Right ventricle myocardium superior (tissue), 1 donor: ENCODE measurements around the gene TDRD9. TPM values are rescaled to one million over a fixed set of nuclear protein-coding genes. Genes with fewer than 3 reads are reported as not detected.
"Not testable (repeated sequence)": the region's sequence is repeated elsewhere in the genome, so short reads cannot be mapped to it uniquely, and the experiment has no call there.

Experiments used
- ATAC-seq: fragments of 200-7000 bp; cut with Tn5 transposase; one replicate; pipeline ENCODE4 v1.9.1; 2020; ENCODE audit warnings: mild to moderate bottlenecking; ENCODE audit not compliant: poor library complexity
- DNase-seq: peaks from one replicate; pipeline ENCODE4 v3.0.0-alpha.2; 2020
- intact Hi-C: fragments of 100-400 bp; cut with DNase I; formaldehyde crosslinking; loops from one replicate; pipeline ENCODE4 v1.11.2; 2022
- total RNA-seq: library from RNA; stranded (reverse); fragmentation: NEBNext Ultra II Directional; extraction: Animal tissue kit (Norgen Biotek cat#: 25700); gene quantifications from one replicate; pipeline ENCODE4 v1.2.1, GENCODE V29; 2021
- donor health status: DM: no; HTN: yes; CAD: no; lungs with severe emphysema.

The TDRD9 gene
- total RNA-seq, 1 donor from 2014 or later, result 2.7 TPM

DNA sequence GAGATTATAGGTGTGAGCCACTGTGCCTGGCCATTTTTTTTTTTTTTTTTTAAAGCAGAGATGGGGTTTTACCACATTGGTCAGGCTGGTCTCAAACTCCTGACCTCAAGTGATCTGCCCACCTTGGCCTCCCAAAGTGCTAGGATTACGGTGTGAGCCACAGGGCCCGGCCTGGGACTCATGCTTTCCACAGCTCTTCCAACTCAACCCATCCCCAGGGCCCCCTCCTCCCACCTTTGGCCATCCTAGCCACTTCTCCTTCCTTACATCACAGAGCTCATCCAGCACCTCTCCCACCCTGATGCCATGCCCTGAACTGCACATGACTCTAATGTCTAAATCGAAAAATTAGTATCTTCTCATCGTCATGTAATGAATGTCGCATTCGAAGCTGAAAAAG, 12.6 kb upstream of the TDRD9 start:
- DNase-seq (no peak), ATAC-seq (no peak)
- intact Hi-C loops, result loop anchor here (10.0 kb wide), 1 partner anchor 351 kb away; the partner anchor contains the start of genes BAG5 and COA8

- no peak for DNase-seq
- no peak for ATAC-seq
- intact Hi-C loops, result loop anchor here (10.0 kb wide), 1 partner anchor 352 kb away; the partner anchor contains the start of genes BAG5 and COA8
These were observed 11.5 kb upstream of the TDRD9 start for GRCh38 chr14:103916636-103917262.

GRCh38 chr14:103920981-103921854, 7.0 kb upstream of the TDRD9 start:
- DNase-seq (peak; percentile 94), ATAC-seq (peak; percentile 96)
- intact Hi-C loops, result no loop called here

DNA sequence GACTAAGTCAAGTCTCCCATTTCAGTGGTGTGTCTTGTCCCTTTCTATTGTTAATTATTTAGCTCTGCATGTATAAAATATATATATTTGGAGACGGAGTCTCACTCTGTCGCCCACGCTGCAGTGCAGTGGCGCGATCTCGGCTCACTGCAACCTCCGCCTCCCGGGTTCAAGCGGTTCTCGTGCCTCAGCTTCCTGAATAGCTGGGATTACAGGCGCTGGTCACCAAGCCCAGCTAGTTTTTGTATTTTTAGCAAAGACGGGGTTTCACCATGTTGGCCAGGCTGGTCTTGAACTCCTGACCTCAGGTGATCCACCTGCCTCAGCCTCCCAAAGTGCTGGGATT, 6.4 kb upstream of the TDRD9 start:
- DNase-seq, ATAC-seq, intact Hi-C loops: not testable (repeated sequence)

- ATAC-seq (peak; percentile 62), DNase-seq (peak; percentile 69)
- intact Hi-C loops, result no loop called here
These were observed 4.4 kb upstream of the TDRD9 start for GRCh38 chr14:103923863-103924262.

- ATAC-seq (no peak), DNase-seq (no peak)
- intact Hi-C loops, result no loop called here
These were observed 2.9 kb upstream of the TDRD9 start for GRCh38 chr14:103925316-103925715.

DNA sequence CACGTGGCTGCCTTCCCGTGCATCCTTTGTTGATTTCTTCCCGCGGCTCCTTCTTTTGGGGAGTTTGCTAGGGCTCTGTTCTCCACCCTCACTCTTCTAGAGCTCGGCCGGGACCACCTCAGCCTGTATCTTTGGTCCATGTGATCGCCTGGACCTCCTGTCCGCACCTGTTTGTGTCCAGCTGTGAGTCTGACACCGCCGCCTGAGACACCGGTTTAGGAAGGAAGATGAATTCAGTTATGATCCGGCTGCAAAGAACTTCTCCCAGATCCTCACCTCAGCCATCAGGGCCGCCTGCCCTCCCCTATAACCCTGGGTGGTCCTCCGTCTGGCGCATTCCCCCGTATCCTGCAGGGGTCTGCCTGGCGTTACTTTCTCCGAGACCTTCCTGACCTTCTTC, 690 bp upstream of the TDRD9 start:
- DNase-seq (no peak), ATAC-seq (no peak)
- intact Hi-C loops, result no loop called here

- ATAC-seq (no peak), DNase-seq (no peak)
- intact Hi-C loops, result no loop called here
These were observed 1.9 kb downstream of the TDRD9 start for GRCh38 chr14:103930051-103930604.

DNA sequence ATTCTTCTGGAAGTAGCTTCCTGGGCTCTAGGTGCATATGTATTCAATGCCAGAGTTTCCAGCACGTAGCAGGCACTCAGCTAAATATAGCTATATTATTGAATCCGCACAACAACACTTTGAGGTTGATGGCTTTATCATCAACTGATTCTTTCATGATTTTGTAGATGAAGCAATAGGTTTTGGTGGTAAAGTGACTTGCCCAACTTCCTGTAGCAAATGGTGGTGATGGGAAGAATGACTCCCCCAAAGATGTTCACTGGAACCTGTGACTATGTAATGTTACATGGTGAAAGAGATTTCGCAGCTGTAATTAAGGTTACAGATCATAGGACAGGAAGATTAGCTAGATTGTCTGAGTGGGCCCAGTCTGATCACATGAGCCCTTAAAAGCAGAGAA, 3.2 kb downstream of the TDRD9 start:
- DNase-seq (no peak), ATAC-seq (no peak)
- intact Hi-C loops, result no loop called here

- DNase-seq (no peak), ATAC-seq (no peak)
- intact Hi-C loops, result no loop called here
These were observed 4.7 kb downstream of the TDRD9 start for GRCh38 chr14:103932791-103933490.

GRCh38 chr14:103935102-103935501, 6.8 kb downstream of the TDRD9 start:
- ATAC-seq (no peak), DNase-seq (no peak)
- intact Hi-C loops, result no loop called here

DNA sequence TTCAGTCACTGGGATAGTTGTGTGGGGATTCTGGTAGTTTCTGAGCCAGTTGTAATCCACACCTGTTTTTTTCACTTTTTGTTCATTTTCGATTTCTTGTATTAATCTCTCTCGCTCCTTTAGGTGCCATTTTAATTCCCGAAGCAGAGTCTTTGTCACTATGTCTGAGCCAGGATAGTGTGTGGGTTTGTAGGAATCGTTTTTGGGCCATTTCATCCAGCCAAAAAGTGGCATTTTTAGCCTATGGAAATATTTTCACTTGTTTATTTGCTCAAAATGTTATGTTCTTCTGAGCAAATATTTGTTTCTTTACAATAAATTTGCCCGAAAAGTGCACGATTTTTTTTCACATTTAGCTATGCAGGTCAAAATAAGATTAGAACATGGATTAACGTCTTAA, 13.2 kb downstream of the TDRD9 start:
- intact Hi-C loops, result no loop called here
- peak; percentile 41 for ATAC-seq
- DNase-seq, result no peak

GRCh38 chr14:103941973-103942736, 13.9 kb downstream of the TDRD9 start, which contains the start of gene RD3L:
Gene RD3L (minus strand): TSS chr14:103942529. CDS start chr14:103941695, 834 bp downstream.
- DNase-seq, result no peak
- ATAC-seq, result peak; percentile 90
- intact Hi-C loops, result no loop called here

- intact Hi-C loops, result no loop called here
- DNase-seq, result no peak
- ATAC-seq, result no peak
These were observed 15.4 kb downstream of the TDRD9 start for GRCh38 chr14:103943673-103944072.

DNA sequence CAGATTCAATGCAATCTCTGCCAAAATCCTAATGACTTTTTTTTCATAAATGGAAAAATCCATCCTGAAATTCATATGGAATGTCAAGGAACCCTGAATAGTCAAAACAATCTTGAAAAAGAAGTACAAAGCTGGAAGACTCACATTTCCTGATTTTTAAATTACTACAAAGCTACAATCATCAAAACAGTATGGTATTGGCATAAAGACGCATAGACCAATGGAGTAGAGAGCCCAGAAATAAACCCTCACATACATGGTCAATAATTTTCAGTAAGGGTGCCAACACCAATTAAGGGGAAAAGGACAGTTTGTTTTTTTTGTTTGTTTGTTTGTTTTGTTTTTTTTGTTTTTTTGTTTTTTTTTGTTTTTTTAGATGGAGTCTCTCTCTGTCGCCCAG, 18.7 kb downstream of the TDRD9 start:
- DNase-seq (no peak), ATAC-seq (no peak)
- intact Hi-C loops, result no loop called here

GRCh38 chr14:103948442-103948841, 20.2 kb downstream of the TDRD9 start:
- DNase-seq (no peak), ATAC-seq (no peak)
- intact Hi-C loops, result no loop called here

DNA sequence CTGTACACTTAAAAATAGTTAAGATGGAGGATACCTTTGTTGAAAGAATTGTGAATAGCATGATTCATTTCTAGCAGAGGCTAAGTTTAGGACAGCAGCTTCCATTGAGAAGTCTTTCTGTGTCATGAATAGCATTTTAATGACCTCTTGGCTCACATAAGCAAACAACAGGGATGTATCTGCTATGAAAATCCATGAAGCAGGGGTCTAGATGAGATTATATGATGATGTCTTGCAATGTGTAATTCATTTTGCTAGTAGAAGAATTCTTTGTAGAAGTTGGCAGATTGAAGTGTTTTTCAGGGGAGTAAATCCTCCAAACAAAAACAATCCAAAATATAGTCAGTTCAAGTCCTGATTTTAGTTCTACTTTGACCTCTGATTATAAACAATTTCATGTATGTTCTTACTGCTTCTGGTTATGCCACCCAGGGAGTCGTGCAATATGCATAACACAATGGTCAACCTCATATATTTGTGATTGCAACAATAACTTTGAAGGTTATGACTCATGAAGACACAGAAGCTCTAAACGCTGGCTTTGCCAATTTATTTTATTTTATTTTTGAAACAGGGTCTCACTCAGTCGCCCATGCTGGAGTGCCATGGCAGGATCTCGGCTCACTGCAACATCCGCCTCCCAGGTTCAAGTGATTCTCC, 21.0 kb downstream of the TDRD9 start:
- no peak for ATAC-seq
- intact Hi-C loops, result no loop called here

GRCh38 chr14:103960457-103961055, 32.3 kb downstream of the TDRD9 start:
- ATAC-seq (no peak), DNase-seq (no peak)
- intact Hi-C loops, result no loop called here

More for the DNA sequence above, 21.0 kb downstream of the TDRD9 start:
- no peak for DNase-seq
